Stomach (tissue), 4 donors: ENCODE data around the gene SNRNP35.

Experiments
- CTCF ChIP-seq, 7 experiments: fragments of 450-650 bp in 4 of 7; fragments of 200-600 bp in 3 of 7; sonication (generic) in 3 of 7; IDR thresholded peaks; one replicate each; pipeline ENCODE4 v1.5.1; 2016 to 2019; ENCODE audit warnings: antibody characterized with exemption in 7 of 7, control low read depth in 2 of 7, mild to moderate bottlenecking in 1 of 7
- POLR2A ChIP-seq, 4 donors: fragments of 450-650 bp; IDR thresholded peaks; one replicate each; pipeline ENCODE4 v1.6.1; 2016; ENCODE audit warnings: antibody characterized with exemption in 4 of 4, control low read depth in 2 of 4, mild to moderate bottlenecking in 1 of 4, moderate library complexity in 1 of 4

- no peak for TF ChIP-seq CTCF (IDR thresholded peaks at IDR 0.05)
- no peak for TF ChIP-seq POLR2A (IDR thresholded peaks at IDR 0.05)
Measured at GRCh38 chr12:123449856-123450255, 8.1 kb upstream of the SNRNP35 start.
